Measurements from ENCODE around the gene SBF1.
"Not testable (repeated sequence)": the region's sequence is repeated elsewhere in the genome, so short reads cannot be mapped to it uniquely, and the experiment has no call there.

SBF1 gene

GRCh38 chr22:50437511-50438304, 37.1 kb downstream of the SBF1 start:
- Mint-ChIP-seq H3K27me3 (no peaks in the 10 kb centered on the region), H3K4me3 (no peak overlapping the region), H3K9me3 (no peaks in the 10 kb centered on the region), H3K27ac (no peak overlapping the region), H3K4me1 (no peaks in the 10 kb centered on the region), H3K36me3 (peaks cover 21% of the 10 kb centered on the region)
- no peak for ATAC-seq

GRCh38 chr22:50436841-50437341, 37.9 kb downstream of the SBF1 start:
- H3K27ac Mint-ChIP-seq: no peak overlapping the region
- no peaks in the 10 kb centered on the region for H3K27me3 Mint-ChIP-seq
- H3K4me3 Mint-ChIP-seq: no peak overlapping the region
- peaks cover 22% of the 10 kb centered on the region for H3K36me3 Mint-ChIP-seq
- H3K9me3 Mint-ChIP-seq: no peaks in the 10 kb centered on the region
- no peak for ATAC-seq
- no peaks in the 10 kb centered on the region for H3K4me1 Mint-ChIP-seq

GRCh38 chr22:50436015-50436830, 38.6 kb downstream of the SBF1 start:
- no peaks in the 10 kb centered on the region for H3K27me3 Mint-ChIP-seq
- H3K4me1 Mint-ChIP-seq: no peaks in the 10 kb centered on the region
- H3K36me3 Mint-ChIP-seq: peaks cover 23% of the 10 kb centered on the region
- no peaks in the 10 kb centered on the region for H3K9me3 Mint-ChIP-seq
- no peak overlapping the region for H3K27ac Mint-ChIP-seq
- no peak for ATAC-seq
- H3K4me3 Mint-ChIP-seq: no peak overlapping the region

- H3K27me3 Mint-ChIP-seq: no peaks in the 10 kb centered on the region
- no peaks in the 10 kb centered on the region for H3K9me3 Mint-ChIP-seq
- no peak overlapping the region for H3K27ac Mint-ChIP-seq
- ATAC-seq: no peak
- H3K4me3 Mint-ChIP-seq: no peak overlapping the region
- peaks cover 25% of the 10 kb centered on the region for H3K36me3 Mint-ChIP-seq
- no peaks in the 10 kb centered on the region for H3K4me1 Mint-ChIP-seq
These were observed 39.4 kb downstream of the SBF1 start for GRCh38 chr22:50435291-50436014.

GRCh38 chr22:50434849-50435248, 40.0 kb downstream of the SBF1 start:
- ATAC-seq: no peak
- H3K4me1 Mint-ChIP-seq: no peaks in the 10 kb centered on the region
- no peak overlapping the region for H3K4me3 Mint-ChIP-seq
- H3K27me3 Mint-ChIP-seq: no peaks in the 10 kb centered on the region
- peaks cover 31% of the 10 kb centered on the region for H3K36me3 Mint-ChIP-seq
- no peak overlapping the region for H3K27ac Mint-ChIP-seq
- H3K9me3 Mint-ChIP-seq: no peaks in the 10 kb centered on the region

GRCh38 chr22:50432877-50433510, 41.8 kb downstream of the SBF1 start:
- H3K27me3 Mint-ChIP-seq, H3K27ac Mint-ChIP-seq, ATAC-seq, H3K9me3 Mint-ChIP-seq, H3K4me3 Mint-ChIP-seq, H3K4me1 Mint-ChIP-seq: not testable (repeated sequence)
- H3K36me3 Mint-ChIP-seq: peaks cover 44% of the 10 kb centered on the region

- H3K36me3 Mint-ChIP-seq: peaks cover 51% of the 10 kb centered on the region
- no peaks in the 10 kb centered on the region for H3K9me3 Mint-ChIP-seq
- no peak overlapping the region for H3K4me3 Mint-ChIP-seq
- ATAC-seq: no peak
- H3K27ac Mint-ChIP-seq: no peak overlapping the region
- no peaks in the 10 kb centered on the region for H3K27me3 Mint-ChIP-seq
- no peaks in the 10 kb centered on the region for H3K4me1 Mint-ChIP-seq
These were observed 42.5 kb downstream of the SBF1 start for GRCh38 chr22:50432131-50432876.

GRCh38 chr22:50425179-50425916, 49.5 kb downstream of the SBF1 start:
- no peak overlapping the region for H3K4me3 Mint-ChIP-seq
- ATAC-seq: no peak
- peaks cover 5% of the 10 kb centered on the region for H3K4me1 Mint-ChIP-seq
- peaks cover 54% of the 10 kb centered on the region for H3K36me3 Mint-ChIP-seq
- H3K27me3 Mint-ChIP-seq: no peaks in the 10 kb centered on the region
- no peaks in the 10 kb centered on the region for H3K9me3 Mint-ChIP-seq
- no peak overlapping the region for H3K27ac Mint-ChIP-seq

- Mint-ChIP-seq H3K36me3 (peaks cover 54% of the 10 kb centered on the region), H3K4me3 (no peak overlapping the region), H3K9me3 (no peaks in the 10 kb centered on the region), H3K27me3 (no peaks in the 10 kb centered on the region), H3K4me1 (peaks cover 5% of the 10 kb centered on the region), H3K27ac (no peak overlapping the region)
- no peak for ATAC-seq
These were observed 50.9 kb downstream of the SBF1 start for GRCh38 chr22:50423956-50424355.

GRCh38 chr22:50422961-50423815, 51.6 kb downstream of the SBF1 start:
- H3K27me3 Mint-ChIP-seq: no peaks in the 10 kb centered on the region
- no peak overlapping the region for H3K27ac Mint-ChIP-seq
- no peak overlapping the region for H3K4me3 Mint-ChIP-seq
- H3K36me3 Mint-ChIP-seq: peaks cover 52% of the 10 kb centered on the region
- H3K4me1 Mint-ChIP-seq: peaks cover 5% of the 10 kb centered on the region
- H3K9me3 Mint-ChIP-seq: no peaks in the 10 kb centered on the region
- no peak for ATAC-seq

GRCh38 chr22:50422046-50422445, 52.8 kb downstream of the SBF1 start:
- H3K27me3 Mint-ChIP-seq: no peaks in the 10 kb centered on the region
- ATAC-seq: no peak
- peaks cover 50% of the 10 kb centered on the region for H3K36me3 Mint-ChIP-seq
- H3K27ac Mint-ChIP-seq: no peak overlapping the region
- H3K4me1 Mint-ChIP-seq: peaks cover 5% of the 10 kb centered on the region
- no peaks in the 10 kb centered on the region for H3K9me3 Mint-ChIP-seq
- no peak overlapping the region for H3K4me3 Mint-ChIP-seq

GRCh38 chr22:50420581-50420980, 54.3 kb downstream of the SBF1 start:
- Mint-ChIP-seq H3K9me3 (no peaks in the 10 kb centered on the region), H3K27ac (no peak overlapping the region), H3K4me1 (peaks cover 5% of the 10 kb centered on the region), H3K4me3 (no peak overlapping the region), H3K27me3 (no peaks in the 10 kb centered on the region), H3K36me3 (peaks cover 45% of the 10 kb centered on the region)
- no peak for ATAC-seq

GRCh38 chr22:50420015-50420414, 54.8 kb downstream of the SBF1 start:
- H3K27ac Mint-ChIP-seq: no peak overlapping the region
- H3K27me3 Mint-ChIP-seq: no peaks in the 10 kb centered on the region
- peaks cover 4% of the 10 kb centered on the region for H3K4me1 Mint-ChIP-seq
- H3K4me3 Mint-ChIP-seq: no peak overlapping the region
- no peak for ATAC-seq
- peaks cover 41% of the 10 kb centered on the region for H3K36me3 Mint-ChIP-seq
- H3K9me3 Mint-ChIP-seq: no peaks in the 10 kb centered on the region
